H9 (cell line): ENCODE results near the gene ATF5. TPM values are rescaled to one million over a fixed set of nuclear protein-coding genes. Genes with fewer than 3 reads are reported as not detected.

Experiments
- DNase-seq: peaks from one replicate; pipeline ENCODE4 v3.0.0-alpha.2; 2017
- H2AFZ ChIP-seq: one replicate; pipeline ENCODE4 v1.6.1; 2013; ENCODE audit warnings: mild to moderate bottlenecking, low read length, control low read depth, moderate library complexity
- H2AK5ac ChIP-seq: 2 replicates; pipeline ENCODE4 v1.6.1; 2013; ENCODE audit warnings: low read length, control low read depth, mixed read lengths; ENCODE audit not compliant: insufficient read length
- H2BK120ac ChIP-seq: one replicate; pipeline ENCODE4 v1.6.1; 2013; ENCODE audit warnings: low read depth, mild to moderate bottlenecking, low read length, control low read depth, inconsistent platforms; ENCODE audit not compliant: poor library complexity, severe bottlenecking
- H2BK12ac ChIP-seq: 2 replicates; pipeline ENCODE4 v1.6.1; 2013; ENCODE audit warnings: low read length, control low read depth, mixed read lengths, low read depth; ENCODE audit not compliant: insufficient read length
- H2BK15ac ChIP-seq: 2 replicates; pipeline ENCODE4 v1.6.1; 2013; ENCODE audit warnings: low read depth, low read length, control low read depth
- H2BK20ac ChIP-seq: one replicate; pipeline ENCODE4 v1.6.1; 2013; ENCODE audit warnings: low read depth, mild to moderate bottlenecking, low read length, control low read depth, inconsistent platforms; ENCODE audit not compliant: poor library complexity, severe bottlenecking
- H2BK5ac ChIP-seq: 2 replicates; pipeline ENCODE4 v1.6.1; 2013; ENCODE audit warnings: low read length, control low read depth, mixed read lengths; ENCODE audit not compliant: insufficient read length
- H3K14ac ChIP-seq: 2 replicates; pipeline ENCODE4 v1.6.1; 2013; ENCODE audit warnings: low read length, control low read depth; ENCODE audit not compliant: insufficient read depth
- H3K18ac ChIP-seq: 2 replicates; pipeline ENCODE4 v1.6.1; 2013; ENCODE audit warnings: low read depth, mild to moderate bottlenecking, mixed read lengths, low read length, control low read depth; ENCODE audit not compliant: insufficient read length
- H3K23ac ChIP-seq: 2 replicates; pipeline ENCODE4 v1.6.1; 2013; ENCODE audit warnings: low read length, control low read depth, mixed read lengths, low read depth; ENCODE audit not compliant: insufficient read length
- H3K23me2 ChIP-seq: 2 replicates; pipeline ENCODE4 v1.6.1; 2013; ENCODE audit warnings: low read depth, mild to moderate bottlenecking, mixed read lengths, low read length, control low read depth; ENCODE audit not compliant: insufficient read length, poor library complexity, severe bottlenecking
- H3K27ac ChIP-seq: 2 replicates; pipeline ENCODE4 v1.5.1; 2013; ENCODE audit warnings: low read length, control low read depth, mixed read lengths, low read depth; ENCODE audit not compliant: insufficient read length
- H3K27me3 ChIP-seq: 2 replicates; pipeline ENCODE4 v1.6.1; 2013; ENCODE audit warnings: low read length, control low read depth, inconsistent platforms; ENCODE audit not compliant: insufficient read depth
- H3K4ac ChIP-seq: 2 replicates; pipeline ENCODE4 v1.6.1; 2013; ENCODE audit warnings: low read depth, mild to moderate bottlenecking, control low read depth, inconsistent platforms, low read length, moderate library complexity
- H3K4me1 ChIP-seq: 2 replicates; pipeline ENCODE4 v1.6.1; 2013; ENCODE audit warnings: low read length, control low read depth, inconsistent platforms; ENCODE audit not compliant: insufficient read depth
- H3K4me2 ChIP-seq: 2 replicates; pipeline ENCODE4 v1.6.1; 2013; ENCODE audit warnings: low read length, control low read depth, mixed read lengths; ENCODE audit not compliant: insufficient read length, insufficient read depth
- H3K56ac ChIP-seq: 2 replicates; pipeline ENCODE4 v1.6.1; 2013; ENCODE audit warnings: low read depth, mild to moderate bottlenecking, mixed read lengths, low read length, control low read depth; ENCODE audit not compliant: insufficient read length
- H3K79me1 ChIP-seq: 2 replicates; pipeline ENCODE4 v1.6.1; 2013; ENCODE audit warnings: low read depth, mild to moderate bottlenecking, moderate library complexity, low read length, control low read depth, inconsistent platforms; ENCODE audit not compliant: insufficient read depth, poor library complexity, severe bottlenecking
- H3K79me2 ChIP-seq: 2 replicates; pipeline ENCODE4 v1.6.1; 2013; ENCODE audit warnings: low read length, control low read depth, inconsistent platforms; ENCODE audit not compliant: insufficient read depth
- H3K9ac ChIP-seq: 2 replicates; pipeline ENCODE4 v1.6.1; 2013; ENCODE audit warnings: low read length, control low read depth, mixed read lengths; ENCODE audit not compliant: insufficient read length; ENCODE audit errors: extremely low read depth
- H3K9me3 ChIP-seq: one replicate; pipeline ENCODE4 v1.6.1; 2013; ENCODE audit warnings: low read depth, low read length, inconsistent platforms; ENCODE audit not compliant: control insufficient read depth
- H3T11ph ChIP-seq: one replicate; pipeline ENCODE4 v1.6.1; 2013; ENCODE audit warnings: mild to moderate bottlenecking, low read length, control low read depth, inconsistent platforms
- H4K20me1 ChIP-seq: one replicate; pipeline ENCODE4 v1.6.1; 2013; ENCODE audit not compliant: control insufficient read depth, insufficient read length, insufficient read depth
- H4K5ac ChIP-seq: 2 replicates; pipeline ENCODE4 v1.6.1; 2013; ENCODE audit warnings: low read depth, mild to moderate bottlenecking, mixed read lengths, low read length, control low read depth; ENCODE audit not compliant: insufficient read length
- H4K8ac ChIP-seq: replicated peaks from 2 replicates; pipeline ENCODE4 v1.6.1; 2013; ENCODE audit warnings: low read length, control low read depth, mixed read lengths, low read depth; ENCODE audit not compliant: insufficient read length
- H4K91ac ChIP-seq: 2 replicates; pipeline ENCODE4 v1.6.1; 2013; ENCODE audit warnings: low read depth, mild to moderate bottlenecking, moderate library complexity, mixed read lengths, low read length, control low read depth; ENCODE audit not compliant: insufficient read length
- H3K27ac Mint-ChIP-seq, 3 experiments: 2 replicates in 2 of 3; 3 replicates in 1 of 3; pipeline ENCODE4 v1.8.0; 2020 to 2021; ENCODE audit warnings: mixed read lengths in 3 of 3, mild to moderate bottlenecking in 1 of 3, moderate library complexity in 1 of 3
- H3K27me3 Mint-ChIP-seq: 2 replicates; pipeline ENCODE4 v1.8.0; 2021; ENCODE audit warnings: low read depth, mild to moderate bottlenecking, moderate library complexity, mixed read lengths
- H3K36me3 Mint-ChIP-seq, 3 experiments: 2 replicates in 2 of 3; 3 replicates in 1 of 3; pipeline ENCODE4 v1.8.0; 2020 to 2021; ENCODE audit warnings: low read depth in 3 of 3, mixed read lengths in 3 of 3; ENCODE audit not compliant: insufficient read depth in 1 of 3
- H3K4me1 Mint-ChIP-seq, 2 experiments: 2 replicates each; pipeline ENCODE4 v1.8.0; 2020; ENCODE audit warnings: mixed read lengths in 2 of 2
- H3K4me3 Mint-ChIP-seq, 2 experiments: 2 replicates in 1 of 2; 3 replicates in 1 of 2; pipeline ENCODE4 v1.8.0; 2020 to 2021; ENCODE audit warnings: mild to moderate bottlenecking in 2 of 2, mixed read lengths in 2 of 2, moderate library complexity in 1 of 2
- H3K9me3 Mint-ChIP-seq, 2 experiments: 2 replicates in 1 of 2; 3 replicates in 1 of 2; pipeline ENCODE4 v1.8.0; 2020; ENCODE audit warnings: mild to moderate bottlenecking in 2 of 2, mixed read lengths in 2 of 2, moderate library complexity in 1 of 2
- WGBS: extraction: QIAGEN DNeasy Blood & Tissue Kit; methylation state at CpG from one replicate; pipeline ENCODE4 v1.1.7; 2013; ENCODE audit warnings: missing lambda C conversion rate, low lambda C conversion rate, mixed read lengths; ENCODE audit not compliant: insufficient read length; ENCODE audit errors: extremely low coverage; 5-methylcytosine and 5-hydroxymethylcytosine counted together
- total RNA-seq: library from RNA; stranded (reverse); gene quantifications from 2 replicates; pipeline ENCODE4 v1.2.1, GENCODE V29; 2021
- TF ChIP-seq, protein P1 (sequence below): fragments of 200-600 bp; sonication (generic); conservative IDR thresholded peaks from 3 replicates; pipeline ENCODE4 v1.8.0; 2021; ENCODE audit warnings: antibody characterized with exemption, mild to moderate bottlenecking

Gene ATF5
- total RNA-seq, 1 experiment from 2014 or later, result 18.5 TPM

DNA sequence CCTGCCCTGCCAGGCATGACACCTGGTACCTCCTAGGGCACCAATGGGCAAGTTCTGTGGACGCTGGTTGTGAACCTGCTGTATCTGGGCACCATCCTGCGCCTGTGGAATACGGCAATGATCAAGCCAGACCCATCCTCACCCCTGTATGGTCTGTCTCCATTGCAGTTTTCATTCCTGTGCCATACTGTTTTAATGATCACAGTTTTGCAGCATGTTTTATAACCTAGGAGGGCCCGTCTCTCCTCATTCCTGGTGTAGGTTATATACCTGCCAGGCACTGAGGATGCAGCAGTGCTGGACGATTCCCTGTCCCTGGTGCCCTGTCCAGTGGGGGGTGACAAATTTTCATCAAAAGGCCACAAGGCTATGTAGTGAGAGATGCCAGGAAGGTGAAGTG is 45.9 kb upstream of the ATF5 start:
- Histone ChIP-seq H2BK12ac (no peak overlapping the region), H3K27me3 (no peaks in the 10 kb centered on the region), H3K18ac (no peak overlapping the region), H2BK5ac (no peak overlapping the region), H3K4me2 (no peak overlapping the region), H3K79me1 (no peaks in the 10 kb centered on the region), H4K5ac (no peak overlapping the region), H4K20me1 (no peaks in the 10 kb centered on the region), H2BK15ac (no peak overlapping the region), H3K23me2 (peaks cover 6% of the 10 kb centered on the region), H4K91ac (no peak overlapping the region), H3K27ac (no peak overlapping the region), H3K23ac (no peak overlapping the region), H3K9me3 (no peaks in the 10 kb centered on the region), H4K8ac (no peak overlapping the region), H3K4ac (no peak overlapping the region), H2BK120ac (no peak overlapping the region), H2AK5ac (no peak overlapping the region), H3K79me2 (no peaks in the 10 kb centered on the region), H3T11ph (no peak overlapping the region), H3K9ac (no peak overlapping the region), H2BK20ac (no peak overlapping the region), H3K14ac (no peak overlapping the region), H3K56ac (no peak overlapping the region), H3K4me1 (no peaks in the 10 kb centered on the region), H2AFZ (no peak overlapping the region)
- no peaks in the 10 kb centered on the region for H3K9me3 Mint-ChIP-seq
- H3K4me3 Mint-ChIP-seq, result no peak overlapping the region
- TF ChIP-seq, protein P1, sequence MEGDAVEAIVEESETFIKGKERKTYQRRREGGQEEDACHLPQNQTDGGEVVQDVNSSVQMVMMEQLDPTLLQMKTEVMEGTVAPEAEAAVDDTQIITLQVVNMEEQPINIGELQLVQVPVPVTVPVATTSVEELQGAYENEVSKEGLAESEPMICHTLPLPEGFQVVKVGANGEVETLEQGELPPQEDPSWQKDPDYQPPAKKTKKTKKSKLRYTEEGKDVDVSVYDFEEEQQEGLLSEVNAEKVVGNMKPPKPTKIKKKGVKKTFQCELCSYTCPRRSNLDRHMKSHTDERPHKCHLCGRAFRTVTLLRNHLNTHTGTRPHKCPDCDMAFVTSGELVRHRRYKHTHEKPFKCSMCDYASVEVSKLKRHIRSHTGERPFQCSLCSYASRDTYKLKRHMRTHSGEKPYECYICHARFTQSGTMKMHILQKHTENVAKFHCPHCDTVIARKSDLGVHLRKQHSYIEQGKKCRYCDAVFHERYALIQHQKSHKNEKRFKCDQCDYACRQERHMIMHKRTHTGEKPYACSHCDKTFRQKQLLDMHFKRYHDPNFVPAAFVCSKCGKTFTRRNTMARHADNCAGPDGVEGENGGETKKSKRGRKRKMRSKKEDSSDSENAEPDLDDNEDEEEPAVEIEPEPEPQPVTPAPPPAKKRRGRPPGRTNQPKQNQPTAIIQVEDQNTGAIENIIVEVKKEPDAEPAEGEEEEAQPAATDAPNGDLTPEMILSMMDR, result no peak
- WGBS, result no CpG with 5 or more reads among the region's 5 CpGs
- H3K36me3 Mint-ChIP-seq, result peaks cover 54 to 71% (median 69%) of the 10 kb centered on the region in 3 experiments
- no peak overlapping the region for H3K27ac Mint-ChIP-seq
- no peak for DNase-seq
- peaks cover 10 to 14% of the 10 kb centered on the region in 2 experiments for H3K4me1 Mint-ChIP-seq
- H3K27me3 Mint-ChIP-seq, result no peaks in the 10 kb centered on the region
